GM10266 (cell line): ENCODE data around the gene DNAJB11.

Experiments used
- DNase-seq: peaks from one replicate; pipeline ENCODE4 v3.0.0; 2012; ENCODE audit errors: extremely low spot score
- CTCF ChIP-seq: IDR thresholded peaks from 2 replicates; pipeline ENCODE4 v1.5.1; 2012; ENCODE audit warnings: mild to moderate bottlenecking, low read depth; ENCODE audit not compliant: control insufficient read depth, insufficient read depth; ENCODE audit errors: missing control alignments

Gene DNAJB11

GRCh38 chr3:186614266-186614596, 43.7 kb downstream of the DNAJB11 start:
- TF ChIP-seq CTCF = no peak
- no peak for DNase-seq

GRCh38 chr3:186614597-186615483, 44.3 kb downstream of the DNAJB11 start:
- peak; percentile 88 for DNase-seq
- peak; percentile 100 for TF ChIP-seq CTCF

GRCh38 chr3:186616299-186616617, 45.7 kb downstream of the DNAJB11 start:
- no peak for DNase-seq
- TF ChIP-seq CTCF = no peak

- peak; percentile 91 for DNase-seq
- peak; percentile 99 for TF ChIP-seq CTCF
These were observed 46.8 kb downstream of the DNAJB11 start for GRCh38 chr3:186617036-186617946.

- DNase-seq = no peak
- no peak for TF ChIP-seq CTCF
These were observed 47.9 kb downstream of the DNAJB11 start for GRCh38 chr3:186618318-186618938.

- TF ChIP-seq CTCF = no peak
These were observed 49.3 kb downstream of the DNAJB11 start for GRCh38 chr3:186619787-186620212.

More at GRCh38 chr3:186619787-186620212, 49.3 kb downstream of the DNAJB11 start:
- DNase-seq = no peak
